HG02973 (cell line): Measurements from ENCODE around the gene DSCAM.
"Not testable (repeated sequence)": the region's sequence is repeated elsewhere in the genome, so short reads cannot be mapped to it uniquely, and the experiment has no call there.

Experiments used
- ATAC-seq: cut with Tn5 transposase; IDR thresholded peaks from one replicate; pipeline ENCODE4 v1.9.1; 2021; ENCODE audit warnings: moderate library complexity; ENCODE audit not compliant: unreplicated experiment

The DSCAM gene

GRCh38 chr21:40337981-40338380 is 509.0 kb downstream of the DSCAM start:
- ATAC-seq, result no peak

- ATAC-seq, result no peak
Measured at GRCh38 chr21:40335704-40336103, 511.3 kb downstream of the DSCAM start.

- no peak for ATAC-seq
Measured at GRCh38 chr21:40334159-40334558, 512.8 kb downstream of the DSCAM start.

GRCh38 chr21:40333731-40334130 is 513.2 kb downstream of the DSCAM start:
- no peak for ATAC-seq

- ATAC-seq, result no peak
Measured at GRCh38 chr21:40331804-40332203, 515.2 kb downstream of the DSCAM start.

- ATAC-seq, result no peak
Measured at GRCh38 chr21:40331172-40331571, 515.8 kb downstream of the DSCAM start.

GRCh38 chr21:40324389-40324788 is 522.6 kb downstream of the DSCAM start:
- ATAC-seq, result no peak

GRCh38 chr21:40320718-40321117 is 526.2 kb downstream of the DSCAM start:
- ATAC-seq, result not testable (repeated sequence)

- no peak for ATAC-seq
Measured at GRCh38 chr21:40318371-40318770, 528.6 kb downstream of the DSCAM start.

GRCh38 chr21:40316104-40316503 is 530.9 kb downstream of the DSCAM start:
- no peak for ATAC-seq

- no peak for ATAC-seq
Measured at GRCh38 chr21:40315626-40316025, 531.3 kb downstream of the DSCAM start.

GRCh38 chr21:40313260-40313659 is 533.7 kb downstream of the DSCAM start:
- no peak for ATAC-seq

GRCh38 chr21:40300300-40300699 is 546.7 kb downstream of the DSCAM start:
- no peak for ATAC-seq

GRCh38 chr21:40299451-40299850 is 547.5 kb downstream of the DSCAM start:
- no peak for ATAC-seq

- ATAC-seq, result no peak
Measured at GRCh38 chr21:40294345-40294744, 552.6 kb downstream of the DSCAM start.

GRCh38 chr21:40291560-40291959 is 555.4 kb downstream of the DSCAM start:
- ATAC-seq, result no peak

GRCh38 chr21:40284409-40284808 is 562.5 kb downstream of the DSCAM start:
- no peak for ATAC-seq

- no peak for ATAC-seq
Measured at GRCh38 chr21:40282912-40283886, 563.8 kb downstream of the DSCAM start.

- ATAC-seq, result no peak
Measured at GRCh38 chr21:40278345-40278744, 568.6 kb downstream of the DSCAM start.

GRCh38 chr21:40276001-40276400 is 571.0 kb downstream of the DSCAM start:
- ATAC-seq, result no peak

- ATAC-seq, result no peak
Measured at GRCh38 chr21:40272037-40272436, 574.9 kb downstream of the DSCAM start.

GRCh38 chr21:40271164-40271563 is 575.8 kb downstream of the DSCAM start:
- ATAC-seq, result no peak

- ATAC-seq, result no peak
Measured at GRCh38 chr21:40270047-40270446, 576.9 kb downstream of the DSCAM start.
